SU-DHL-6 (cell line): ENCODE results near the gene AGPAT4.

Experiments
- EZH2phosphoT487 ChIP-seq: fragments of 200-600 bp; sonication (generic), shearing (Covaris generic); conservative IDR thresholded peaks from 2 replicates; pipeline ENCODE4 v1.6.1; 2018; ENCODE audit warnings: mild to moderate bottlenecking, antibody characterized with exemption, low read length, moderate library complexity, mixed read lengths
- TF ChIP-seq, protein P1 (sequence below): fragments of 200-600 bp; sonication (generic); IDR thresholded peaks from one replicate; pipeline ENCODE4 v1.5.1; 2017; ENCODE audit warnings: antibody characterized with exemption, mild to moderate bottlenecking, low read length, moderate library complexity; ENCODE audit not compliant: insufficient read depth, poor library complexity, severe bottlenecking

DNA sequence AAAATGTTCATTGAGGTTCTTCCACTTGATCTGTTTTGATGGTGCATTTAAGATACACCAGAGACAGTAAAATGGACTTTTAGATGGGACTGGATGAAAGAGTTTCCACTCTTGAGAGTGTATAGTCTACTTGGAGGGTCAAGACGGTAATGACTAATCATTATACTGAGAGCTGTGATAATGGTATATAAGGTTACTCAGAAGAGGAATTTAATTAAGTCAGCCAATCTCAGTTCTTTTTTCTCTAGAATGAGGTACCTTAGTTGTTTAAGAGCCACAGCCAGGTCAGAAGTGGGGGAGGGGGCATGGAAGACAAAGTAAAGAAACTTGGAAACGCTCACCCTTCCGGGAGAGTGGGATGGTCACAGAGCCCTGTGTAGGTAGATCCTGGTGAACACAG is 158.4 kb downstream of the AGPAT4 start:
- TF ChIP-seq, protein P1, sequence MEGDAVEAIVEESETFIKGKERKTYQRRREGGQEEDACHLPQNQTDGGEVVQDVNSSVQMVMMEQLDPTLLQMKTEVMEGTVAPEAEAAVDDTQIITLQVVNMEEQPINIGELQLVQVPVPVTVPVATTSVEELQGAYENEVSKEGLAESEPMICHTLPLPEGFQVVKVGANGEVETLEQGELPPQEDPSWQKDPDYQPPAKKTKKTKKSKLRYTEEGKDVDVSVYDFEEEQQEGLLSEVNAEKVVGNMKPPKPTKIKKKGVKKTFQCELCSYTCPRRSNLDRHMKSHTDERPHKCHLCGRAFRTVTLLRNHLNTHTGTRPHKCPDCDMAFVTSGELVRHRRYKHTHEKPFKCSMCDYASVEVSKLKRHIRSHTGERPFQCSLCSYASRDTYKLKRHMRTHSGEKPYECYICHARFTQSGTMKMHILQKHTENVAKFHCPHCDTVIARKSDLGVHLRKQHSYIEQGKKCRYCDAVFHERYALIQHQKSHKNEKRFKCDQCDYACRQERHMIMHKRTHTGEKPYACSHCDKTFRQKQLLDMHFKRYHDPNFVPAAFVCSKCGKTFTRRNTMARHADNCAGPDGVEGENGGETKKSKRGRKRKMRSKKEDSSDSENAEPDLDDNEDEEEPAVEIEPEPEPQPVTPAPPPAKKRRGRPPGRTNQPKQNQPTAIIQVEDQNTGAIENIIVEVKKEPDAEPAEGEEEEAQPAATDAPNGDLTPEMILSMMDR: no peak
- no peak for TF ChIP-seq EZH2phosphoT487
